H1 (cell line): ENCODE data around the gene PDIA6. TPM values are rescaled to one million over a fixed set of nuclear protein-coding genes. Genes with fewer than 3 reads are reported as not detected.

Source experiments
- CHD7 ChIP-seq: fragments of 300-600 bp; sonication (generic); IDR thresholded peaks from 2 replicates; pipeline ENCODE4 v1.7.1; 2012; ENCODE audit warnings: low read length, moderate library complexity, mild to moderate bottlenecking, inconsistent platforms; ENCODE audit not compliant: insufficient replicate concordance
- polyA plus RNA-seq, 7 experiments: library from polyadenylated mRNA; depleted of rRNA in 3 of 7; stranded (reverse) in 5 of 7; unstranded in 2 of 7; fragments of >200 nt in 5 of 7; fragments of 200-250 nt in 2 of 7; gene quantifications; 1 replicate in 5 of 7; 2 replicates in 1 of 7; 4 replicates in 1 of 7; pipeline versions ENCODE4 v1.2.1 to v1.2.3, GENCODE V29; 2011 to 2013; ENCODE audit warnings: missing spikeins in 2 of 7, mixed read lengths in 2 of 7
- total RNA-seq: library from RNA; stranded (reverse); fragmentation: NEBNext Ultra II Directional; extraction: Animal tissue kit (Norgen Biotek cat#: 25700); gene quantifications from 2 replicates; pipeline ENCODE4 v1.2.1, GENCODE V29; 2021

PDIA6 gene
- total and polyA plus RNA-seq, 2 of the 8 experiments (the other 6 are each of a cell fraction or from before 2014, with no cell fraction given) = 181 to 384 TPM

GRCh38 chr2:10824191-10824590, 11.6 kb upstream of the PDIA6 start (continued):
- no peak for TF ChIP-seq CHD7
